ENCODE results near the gene ASB6.

ASB6 gene

DNA sequence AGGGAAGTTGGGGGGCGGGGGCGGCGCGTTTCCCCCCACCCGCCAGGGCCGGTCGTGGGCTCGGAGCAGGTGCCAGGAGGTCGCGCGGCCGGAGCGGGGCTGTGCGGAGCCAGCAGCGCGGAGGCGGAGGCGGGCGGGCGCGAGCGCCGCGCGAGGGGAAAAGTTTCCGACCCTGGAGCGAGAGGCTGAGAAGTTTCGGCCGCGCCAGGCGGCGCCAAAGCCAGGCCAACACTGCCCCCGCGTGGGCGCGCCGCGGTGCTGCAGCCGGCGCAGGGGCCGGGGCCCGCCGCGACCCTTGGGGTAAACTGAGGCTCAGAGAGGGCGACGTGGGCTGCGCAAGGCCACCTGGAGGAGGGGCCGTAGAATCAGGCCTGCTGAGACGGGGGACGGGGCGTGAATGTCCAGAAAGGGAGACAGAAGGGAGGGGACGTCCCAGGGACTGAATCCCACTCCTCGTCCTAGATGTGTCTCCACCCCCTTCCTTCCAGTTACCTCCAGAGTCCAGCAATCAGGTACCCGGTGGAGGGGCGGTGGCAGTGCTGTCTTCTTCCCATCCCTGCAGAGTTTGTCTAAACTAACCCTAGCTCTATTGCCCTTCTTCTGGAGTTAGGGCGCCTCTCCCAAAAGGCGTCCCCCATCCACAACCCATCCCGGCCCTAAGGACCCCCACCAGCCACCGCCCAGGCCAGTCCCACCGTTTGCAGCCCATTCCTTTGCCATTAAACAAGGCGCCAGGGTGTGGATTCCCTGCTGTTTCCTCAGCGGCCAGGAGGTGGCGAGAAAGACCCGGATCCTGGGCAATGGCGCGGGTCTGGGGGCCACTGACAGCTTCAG lies 31.3 kb downstream of the ASB6 start:
- peak; percentile 87 for DNase-seq (ENCODE audit: low spot score)
- TF ChIP-seq, protein P1, sequence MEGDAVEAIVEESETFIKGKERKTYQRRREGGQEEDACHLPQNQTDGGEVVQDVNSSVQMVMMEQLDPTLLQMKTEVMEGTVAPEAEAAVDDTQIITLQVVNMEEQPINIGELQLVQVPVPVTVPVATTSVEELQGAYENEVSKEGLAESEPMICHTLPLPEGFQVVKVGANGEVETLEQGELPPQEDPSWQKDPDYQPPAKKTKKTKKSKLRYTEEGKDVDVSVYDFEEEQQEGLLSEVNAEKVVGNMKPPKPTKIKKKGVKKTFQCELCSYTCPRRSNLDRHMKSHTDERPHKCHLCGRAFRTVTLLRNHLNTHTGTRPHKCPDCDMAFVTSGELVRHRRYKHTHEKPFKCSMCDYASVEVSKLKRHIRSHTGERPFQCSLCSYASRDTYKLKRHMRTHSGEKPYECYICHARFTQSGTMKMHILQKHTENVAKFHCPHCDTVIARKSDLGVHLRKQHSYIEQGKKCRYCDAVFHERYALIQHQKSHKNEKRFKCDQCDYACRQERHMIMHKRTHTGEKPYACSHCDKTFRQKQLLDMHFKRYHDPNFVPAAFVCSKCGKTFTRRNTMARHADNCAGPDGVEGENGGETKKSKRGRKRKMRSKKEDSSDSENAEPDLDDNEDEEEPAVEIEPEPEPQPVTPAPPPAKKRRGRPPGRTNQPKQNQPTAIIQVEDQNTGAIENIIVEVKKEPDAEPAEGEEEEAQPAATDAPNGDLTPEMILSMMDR (IDR thresholded peaks at IDR 0.05; ENCODE audit: borderline replicate concordance, control extremely low read depth, extremely low read depth, insufficient read depth, missing control alignments): peak; percentile 96
- in situ Hi-C loops (cut with MboI; ENCODE audit: low sequenced_read_pairs, unreplicated experiment): loop anchor here (10.0 kb wide), 1 partner anchor 476 kb away; no protein-coding TSS in a partner anchor

GRCh38 chr9:129610213-129610472 lies 31.8 kb downstream of the ASB6 start:
- TF ChIP-seq, protein P1 (IDR thresholded peaks at IDR 0.05; ENCODE audit: borderline replicate concordance, control extremely low read depth, extremely low read depth, insufficient read depth, missing control alignments): no peak
- no peak for DNase-seq (ENCODE audit: low spot score)
- in situ Hi-C loops (cut with MboI; ENCODE audit: low sequenced_read_pairs, unreplicated experiment): loop anchor here (10.0 kb wide), 1 partner anchor 475 kb away; no protein-coding TSS in a partner anchor

- TF ChIP-seq, protein P1 (IDR thresholded peaks at IDR 0.05; ENCODE audit: borderline replicate concordance, control extremely low read depth, extremely low read depth, insufficient read depth, missing control alignments): no peak
- in situ Hi-C loops (cut with MboI; ENCODE audit: low sequenced_read_pairs, unreplicated experiment): loop anchor here (10.0 kb wide), 1 partner anchor 475 kb away; no protein-coding TSS in a partner anchor
- peak; percentile 79 for DNase-seq (ENCODE audit: low spot score)
Observed at GRCh38 chr9:129609486-129610212, 32.3 kb downstream of the ASB6 start.

DNA sequence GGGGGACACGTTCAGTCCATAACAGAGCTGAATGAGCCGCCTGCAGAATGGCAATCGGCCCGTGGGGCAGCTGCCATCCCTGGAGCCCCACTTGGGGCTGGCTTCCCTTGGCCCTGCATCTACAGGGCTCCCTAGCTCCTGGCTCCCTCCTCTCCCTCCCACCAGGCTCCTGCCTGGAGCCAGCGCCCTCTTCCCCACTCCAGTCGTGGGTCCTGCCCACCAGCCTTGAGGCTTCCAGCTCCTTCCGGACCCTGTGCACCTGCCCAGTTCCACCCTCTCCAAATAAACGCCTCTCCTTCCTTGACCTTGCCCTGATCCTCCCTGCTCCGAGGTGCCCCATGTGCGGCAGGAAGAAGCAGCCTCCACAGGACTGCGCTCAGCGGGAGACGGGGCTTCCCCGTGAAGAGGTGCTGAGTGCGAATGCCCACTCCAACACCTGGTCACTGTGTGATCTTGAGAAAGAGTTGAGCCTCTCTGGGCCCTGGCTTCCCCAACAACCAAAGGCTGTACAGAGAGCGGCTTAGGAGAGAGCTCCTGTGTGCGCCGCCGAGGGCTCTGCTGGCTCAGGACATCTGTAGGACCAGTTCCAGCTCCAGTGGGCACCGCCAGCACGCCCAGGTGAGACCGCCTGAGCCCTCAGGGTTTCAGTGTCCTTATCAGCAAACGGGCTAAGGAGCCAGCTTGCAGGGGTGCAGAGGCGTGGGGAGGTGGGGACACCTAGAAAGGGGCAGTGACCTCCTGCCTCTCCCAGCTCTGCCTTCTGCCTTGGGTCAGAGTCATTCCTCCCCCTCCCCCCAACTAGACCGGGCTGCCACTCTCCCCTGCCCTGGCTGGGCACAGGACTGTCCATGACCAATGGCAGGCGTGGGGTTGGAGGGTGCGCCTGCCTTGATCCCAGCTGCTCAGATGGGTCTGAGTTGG lies 33.1 kb downstream of the ASB6 start:
- no peak for DNase-seq (ENCODE audit: low spot score)

GRCh38 chr9:129607027-129607387 lies 34.9 kb downstream of the ASB6 start:
- in situ Hi-C loops (cut with MboI; ENCODE audit: low sequenced_read_pairs, unreplicated experiment): no loop called here
- TF ChIP-seq, protein P1 (IDR thresholded peaks at IDR 0.05; ENCODE audit: borderline replicate concordance, control extremely low read depth, extremely low read depth, insufficient read depth, missing control alignments): no peak

More for the DNA sequence above, 33.1 kb downstream of the ASB6 start:
- in situ Hi-C loops (cut with MboI; ENCODE audit: low sequenced_read_pairs, unreplicated experiment): no loop called here
- TF ChIP-seq, protein P1 (IDR thresholded peaks at IDR 0.05; ENCODE audit: borderline replicate concordance, control extremely low read depth, extremely low read depth, insufficient read depth, missing control alignments): no peak

More at GRCh38 chr9:129607027-129607387, 34.9 kb downstream of the ASB6 start:
- no peak for DNase-seq (ENCODE audit: low spot score)

Measured in GM13976 (cell line).